Measurements from ENCODE around the gene ZNF724. TPM values are rescaled to one million over a fixed set of nuclear protein-coding genes. Genes with fewer than 3 reads are reported as not detected.

Gene ZNF724
- total and polyA plus RNA-seq, 2 of the 13 experiments (the other 11 are each of a cell fraction or from before 2014, with no cell fraction given), result 1.5 to 15.0 TPM

- TF ChIP-seq ZHX2 (IDR thresholded peaks at IDR 0.05; ENCODE audit: low read depth), result no peak
- no peak for TF ChIP-seq ZHX2 (CRISPR knock-in tag; IDR thresholded peaks at IDR 0.05; ENCODE audit: borderline replicate concordance)
- 0 out of 2 replicates have a peak, but pooled peaks have one; percentile 52 for TF ChIP-seq ARNTL (CRISPR knock-in tag; IDR thresholded peaks at IDR 0.05)
- peak; percentile 40 for TF ChIP-seq GABPA (IDR thresholded peaks at IDR 0.05; ENCODE audit: low read depth, low read length)
- TF ChIP-seq GABPA (CRISPR knock-in tag; IDR thresholded peaks at IDR 0.05; ENCODE audit: low read depth), result peak; percentile 68
- no peak; the same call in 1 of the 2 replicates for TF ChIP-seq ZNF292 (CRISPR knock-in tag; IDR thresholded peaks at IDR 0.05; ENCODE audit: borderline replicate concordance, low read depth)
- TF ChIP-seq, protein P1, sequence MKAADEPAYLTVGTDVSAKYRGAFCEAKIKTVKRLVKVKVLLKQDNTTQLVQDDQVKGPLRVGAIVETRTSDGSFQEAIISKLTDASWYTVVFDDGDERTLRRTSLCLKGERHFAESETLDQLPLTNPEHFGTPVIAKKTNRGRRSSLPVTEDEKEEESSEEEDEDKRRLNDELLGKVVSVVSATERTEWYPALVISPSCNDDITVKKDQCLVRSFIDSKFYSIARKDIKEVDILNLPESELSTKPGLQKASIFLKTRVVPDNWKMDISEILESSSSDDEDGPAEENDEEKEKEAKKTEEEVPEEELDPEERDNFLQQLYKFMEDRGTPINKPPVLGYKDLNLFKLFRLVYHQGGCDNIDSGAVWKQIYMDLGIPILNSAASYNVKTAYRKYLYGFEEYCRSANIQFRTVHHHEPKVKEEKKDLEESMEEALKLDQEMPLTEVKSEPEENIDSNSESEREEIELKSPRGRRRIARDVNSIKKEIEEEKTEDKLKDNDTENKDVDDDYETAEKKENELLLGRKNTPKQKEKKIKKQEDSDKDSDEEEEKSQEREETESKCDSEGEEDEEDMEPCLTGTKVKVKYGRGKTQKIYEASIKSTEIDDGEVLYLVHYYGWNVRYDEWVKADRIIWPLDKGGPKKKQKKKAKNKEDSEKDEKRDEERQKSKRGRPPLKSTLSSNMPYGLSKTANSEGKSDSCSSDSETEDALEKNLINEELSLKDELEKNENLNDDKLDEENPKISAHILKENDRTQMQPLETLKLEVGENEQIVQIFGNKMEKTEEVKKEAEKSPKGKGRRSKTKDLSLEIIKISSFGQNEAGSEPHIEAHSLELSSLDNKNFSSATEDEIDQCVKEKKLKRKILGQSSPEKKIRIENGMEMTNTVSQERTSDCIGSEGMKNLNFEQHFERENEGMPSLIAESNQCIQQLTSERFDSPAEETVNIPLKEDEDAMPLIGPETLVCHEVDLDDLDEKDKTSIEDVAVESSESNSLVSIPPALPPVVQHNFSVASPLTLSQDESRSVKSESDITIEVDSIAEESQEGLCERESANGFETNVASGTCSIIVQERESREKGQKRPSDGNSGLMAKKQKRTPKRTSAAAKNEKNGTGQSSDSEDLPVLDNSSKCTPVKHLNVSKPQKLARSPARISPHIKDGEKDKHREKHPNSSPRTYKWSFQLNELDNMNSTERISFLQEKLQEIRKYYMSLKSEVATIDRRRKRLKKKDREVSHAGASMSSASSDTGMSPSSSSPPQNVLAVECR (CRISPR knock-in tag; IDR thresholded peaks at IDR 0.05; ENCODE audit: borderline replicate concordance), result peak; percentile 90
- TF ChIP-seq, protein P2, sequence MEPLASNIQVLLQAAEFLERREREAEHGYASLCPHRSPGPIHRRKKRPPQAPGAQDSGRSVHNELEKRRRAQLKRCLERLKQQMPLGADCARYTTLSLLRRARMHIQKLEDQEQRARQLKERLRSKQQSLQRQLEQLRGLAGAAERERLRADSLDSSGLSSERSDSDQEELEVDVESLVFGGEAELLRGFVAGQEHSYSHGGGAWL (CRISPR knock-in tag; IDR thresholded peaks at IDR 0.05), result no peak
- TF ChIP-seq ZBTB49 (CRISPR knock-in tag; IDR thresholded peaks at IDR 0.05; ENCODE audit: borderline replicate concordance), result no peak
- TF ChIP-seq TERF1 (CRISPR knock-in tag; IDR thresholded peaks at IDR 0.05), result no peak
- TF ChIP-seq ZNF740 (CRISPR knock-in tag; IDR thresholded peaks at IDR 0.05), result no peak
Observed at GRCh38 chr19:23273590-23274412, 23.6 kb upstream of the ZNF724 start (continued).
